GM21423 (cell line): ENCODE data around the gene RPL31.
A peak's percentile ranks its signal among the peaks of the same experiment; 100 is the strongest.

ENCODE experiments used
- ATAC-seq: cut with Tn5 transposase; IDR thresholded peaks from one replicate; pipeline ENCODE4 v1.9.1; 2021; ENCODE audit warnings: mild to moderate bottlenecking, moderate library complexity; ENCODE audit not compliant: unreplicated experiment

Gene RPL31

DNA sequence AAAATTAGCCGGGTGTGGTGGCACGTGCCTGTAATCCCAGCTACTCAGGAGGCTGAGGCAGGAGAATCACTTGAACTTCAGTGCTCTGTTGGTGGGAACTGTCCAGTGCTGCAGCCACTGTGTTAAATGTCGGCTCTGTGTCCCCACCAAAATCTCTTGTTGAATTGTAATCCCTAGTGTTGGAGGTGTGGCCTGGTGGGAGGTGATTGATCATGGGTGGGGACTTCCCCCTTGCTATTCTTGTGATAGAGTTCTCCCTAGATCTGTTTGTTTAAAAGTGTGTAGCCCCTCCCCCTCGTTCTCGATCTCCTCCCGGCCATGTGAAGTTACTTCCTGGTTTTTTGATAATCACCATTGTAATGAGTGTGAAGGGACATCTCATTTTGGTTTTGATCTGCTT is 9.8 kb upstream of the RPL31 start:
- no peak for ATAC-seq

- ATAC-seq = no peak
These were observed 8.8 kb upstream of the RPL31 start for GRCh38 chr2:100993294-100993693.

DNA sequence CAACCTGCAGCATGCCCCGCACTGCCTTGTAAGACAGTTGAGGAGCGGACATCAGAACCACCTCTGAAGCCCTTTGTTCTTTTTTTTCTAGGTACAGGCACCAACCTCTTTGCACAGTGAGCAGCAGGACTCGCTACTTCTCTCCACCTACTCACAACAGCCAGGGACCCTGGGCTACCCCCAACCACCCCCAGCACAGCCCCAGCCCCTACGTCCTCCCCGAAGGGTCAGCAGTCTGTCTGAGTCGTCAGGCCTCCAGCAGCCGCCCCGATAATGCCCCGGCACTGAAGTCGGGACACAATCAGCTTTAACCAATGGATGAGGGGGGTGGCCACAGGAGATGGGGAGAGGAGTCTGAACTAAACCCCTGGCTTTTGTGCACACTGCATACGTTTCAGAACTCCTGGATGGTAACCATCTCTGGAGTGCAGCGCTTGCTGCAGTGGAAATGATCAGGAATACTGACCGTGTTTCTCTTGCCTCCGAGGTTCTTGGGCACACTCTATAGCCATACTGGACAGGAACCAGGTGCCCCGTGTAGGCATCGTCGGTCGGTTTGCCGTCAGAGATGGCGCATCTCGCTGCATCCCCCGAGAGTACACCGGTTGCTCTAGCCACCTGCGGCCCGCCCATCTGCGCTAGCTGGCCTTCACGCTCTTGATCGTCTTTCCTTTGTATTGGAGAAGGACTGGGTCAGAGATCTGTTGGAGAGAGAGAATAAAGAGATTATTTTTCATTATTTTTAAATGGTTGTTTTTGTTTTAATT is 6.6 kb upstream of the RPL31 start:
- no peak for ATAC-seq

GRCh38 chr2:100997509-100998234 is 4.4 kb upstream of the RPL31 start:
- ATAC-seq = no peak

- ATAC-seq = no peak
These were observed 3.9 kb upstream of the RPL31 start for GRCh38 chr2:100998235-100998573.

GRCh38 chr2:100999995-101000394 is 2.1 kb upstream of the RPL31 start:
- ATAC-seq = no peak

DNA sequence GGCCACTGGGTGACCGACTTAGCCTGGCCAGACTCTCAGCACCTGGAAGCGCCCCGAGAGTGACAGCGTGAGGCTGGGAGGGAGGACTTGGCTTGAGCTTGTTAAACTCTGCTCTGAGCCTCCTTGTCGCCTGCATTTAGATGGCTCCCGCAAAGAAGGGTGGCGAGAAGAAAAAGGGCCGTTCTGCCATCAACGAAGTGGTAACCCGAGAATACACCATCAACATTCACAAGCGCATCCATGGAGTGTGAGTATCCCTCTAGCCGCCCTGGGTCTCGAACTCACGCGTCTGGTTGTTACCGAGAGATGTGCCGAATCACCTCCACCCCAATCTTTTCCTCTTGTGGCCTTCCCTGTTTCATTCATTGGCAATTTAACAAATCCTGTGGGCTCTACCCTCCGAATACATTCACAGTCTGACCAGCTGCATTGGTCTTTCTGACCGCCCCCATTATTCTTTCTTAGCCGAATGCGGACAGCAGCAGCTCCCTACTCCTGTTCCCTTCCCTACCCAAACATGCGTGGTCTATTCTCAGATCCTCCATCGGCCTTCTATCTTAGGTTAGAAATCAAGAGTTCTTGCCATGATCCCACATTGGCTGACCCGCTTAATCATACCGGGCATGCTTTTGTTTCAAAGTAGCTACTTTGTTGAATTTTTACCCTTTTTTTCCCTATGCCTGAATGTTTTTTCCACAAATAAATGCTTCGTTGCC is 631 bp downstream of the RPL31 start:
- no peak for ATAC-seq

GRCh38 chr2:101003278-101003775 is 1.2 kb downstream of the RPL31 start:
- ATAC-seq = no peak

DNA sequence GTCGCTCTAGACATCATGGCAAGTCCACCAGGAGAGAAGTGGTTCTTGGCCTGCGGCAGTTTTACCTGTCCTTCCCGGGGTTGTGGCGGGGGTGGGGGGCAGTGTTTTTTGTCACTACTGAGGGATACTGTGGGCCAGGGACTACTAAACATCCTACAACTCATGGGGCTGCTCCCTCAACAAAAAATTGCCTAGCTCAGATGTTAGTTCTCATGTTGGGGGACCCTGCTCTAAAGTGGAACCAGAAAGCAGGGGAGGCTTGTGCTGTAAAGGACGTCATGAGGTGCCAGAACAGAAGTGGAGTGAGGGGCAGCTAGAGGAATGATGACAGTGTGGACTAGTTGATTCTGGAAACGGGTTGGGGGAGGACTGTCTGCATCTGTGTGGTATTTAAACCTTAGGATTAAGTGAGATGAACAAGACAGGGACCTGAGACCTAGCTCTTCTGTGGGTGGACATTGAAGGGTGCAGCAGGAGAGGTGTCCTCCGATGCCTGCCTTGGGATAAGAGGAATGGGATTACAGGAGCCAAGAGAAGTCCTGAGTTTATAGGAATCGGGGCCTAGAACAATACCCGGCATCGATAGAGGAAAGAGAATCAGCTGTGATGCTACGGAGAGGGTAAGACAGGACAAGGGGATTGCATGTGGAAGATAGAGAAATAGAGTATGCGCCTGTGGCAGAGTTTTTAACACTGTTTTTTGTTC is 2.7 kb downstream of the RPL31 start:
- ATAC-seq = no peak

DNA sequence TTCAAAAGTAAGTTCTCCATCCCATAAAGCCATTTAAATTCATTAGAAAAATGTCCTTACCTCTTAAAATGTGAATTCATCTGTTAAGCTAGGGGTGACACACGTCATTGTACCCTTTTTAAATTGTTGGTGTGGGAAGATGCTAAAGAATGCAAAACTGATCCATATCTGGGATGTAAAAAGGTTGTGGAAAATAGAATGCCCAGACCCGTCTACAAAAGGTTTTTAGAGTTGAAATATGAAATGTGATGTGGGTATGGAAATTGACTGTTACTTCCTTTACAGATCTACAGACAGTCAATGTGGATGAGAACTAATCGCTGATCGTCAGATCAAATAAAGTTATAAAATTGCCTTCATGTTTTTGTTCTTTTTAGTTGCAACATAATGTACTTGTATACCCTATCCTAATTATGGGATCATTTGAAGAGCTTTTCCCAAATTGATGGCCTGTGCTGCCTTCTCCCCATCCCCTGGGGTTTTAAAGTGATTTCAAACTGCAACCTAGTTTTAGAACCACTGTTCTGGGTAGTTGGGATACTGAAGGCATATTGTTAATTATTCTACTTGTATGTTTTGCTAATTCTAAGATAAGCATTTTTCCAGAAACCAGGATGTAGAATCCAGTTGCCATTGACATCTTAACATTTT is 4.1 kb downstream of the RPL31 start:
- no peak for ATAC-seq

GRCh38 chr2:101007415-101008345 is 5.6 kb downstream of the RPL31 start:
- no peak for ATAC-seq

DNA sequence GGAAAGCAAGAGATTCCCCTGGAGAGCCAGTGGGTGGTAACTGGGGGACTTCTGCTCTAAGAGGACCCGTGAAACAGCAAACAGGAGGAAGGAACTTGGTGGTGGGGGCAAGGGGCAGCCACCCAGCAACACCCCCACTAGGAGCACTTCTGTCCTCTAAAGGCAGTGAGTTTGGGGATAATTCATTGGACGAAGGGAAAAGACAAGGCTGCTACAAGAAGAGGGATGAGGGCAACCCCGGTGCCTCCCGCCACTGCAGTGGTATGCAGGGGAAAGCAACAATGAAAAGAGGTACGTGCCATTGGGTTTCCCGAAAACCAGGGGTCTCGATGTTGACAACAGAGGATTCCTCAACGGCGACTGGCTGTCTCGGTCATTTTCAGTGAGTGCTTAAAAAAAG is 9.1 kb downstream of the RPL31 start:
- no peak for ATAC-seq

DNA sequence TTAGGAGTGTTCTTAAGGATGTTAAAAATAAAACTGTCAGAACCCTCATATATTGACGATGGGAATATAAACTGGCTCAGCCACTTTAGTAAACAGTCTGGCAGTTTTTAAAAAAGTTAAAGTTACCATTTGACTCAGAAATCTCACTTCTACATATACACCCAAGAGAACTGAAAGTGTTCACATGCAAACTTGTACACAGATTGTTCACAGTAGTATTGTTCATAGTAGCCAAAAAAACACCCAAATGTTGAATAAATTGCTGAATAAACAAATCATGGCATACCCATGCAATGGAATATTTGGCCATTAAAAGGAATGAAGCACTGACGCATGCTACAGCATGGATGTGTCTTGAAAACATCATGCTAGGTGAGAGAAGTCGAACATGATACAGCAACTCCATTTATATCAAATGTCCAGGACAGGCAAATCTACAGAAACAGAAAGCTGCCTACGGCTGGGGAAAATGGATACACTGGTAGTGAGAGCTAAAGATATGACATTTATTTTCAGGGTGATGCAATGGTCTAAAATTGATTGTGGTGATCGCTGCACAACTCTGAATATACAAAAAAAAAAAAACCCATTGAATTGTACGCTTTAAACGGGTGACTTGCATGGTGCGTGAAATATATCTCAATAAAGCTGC is 10.1 kb downstream of the RPL31 start:
- peak; percentile 73 for ATAC-seq

- no peak for ATAC-seq
These were observed 10.7 kb downstream of the RPL31 start for GRCh38 chr2:101012706-101013181.

DNA sequence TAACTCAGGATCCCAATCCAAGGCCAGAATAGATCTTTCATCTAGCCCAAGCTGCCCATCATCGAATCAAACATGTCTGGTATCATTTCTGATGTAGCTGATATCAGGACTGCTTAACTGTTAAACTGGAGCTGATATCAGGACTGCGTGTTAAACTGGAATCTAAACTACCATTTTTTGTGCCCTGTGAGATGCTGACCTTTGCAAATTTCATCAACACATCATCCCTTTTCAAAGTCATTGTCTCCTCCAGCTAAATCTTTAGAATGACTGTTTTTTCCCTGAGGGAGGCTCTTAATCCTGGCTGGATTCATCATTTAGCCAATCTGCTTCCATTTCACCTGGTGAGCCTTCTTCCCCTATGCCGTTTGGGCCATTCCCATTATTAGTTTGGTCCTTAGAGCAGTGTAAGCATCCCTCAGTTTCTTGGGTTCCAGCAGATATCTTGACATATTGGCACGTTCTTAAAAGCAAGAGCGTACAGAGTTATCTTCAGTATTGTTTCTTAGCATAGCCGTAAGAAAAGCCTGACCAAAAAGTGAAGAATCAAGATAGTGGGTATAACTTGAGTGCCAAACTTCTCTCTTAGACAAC is 12.3 kb downstream of the RPL31 start:
- ATAC-seq = no peak

DNA sequence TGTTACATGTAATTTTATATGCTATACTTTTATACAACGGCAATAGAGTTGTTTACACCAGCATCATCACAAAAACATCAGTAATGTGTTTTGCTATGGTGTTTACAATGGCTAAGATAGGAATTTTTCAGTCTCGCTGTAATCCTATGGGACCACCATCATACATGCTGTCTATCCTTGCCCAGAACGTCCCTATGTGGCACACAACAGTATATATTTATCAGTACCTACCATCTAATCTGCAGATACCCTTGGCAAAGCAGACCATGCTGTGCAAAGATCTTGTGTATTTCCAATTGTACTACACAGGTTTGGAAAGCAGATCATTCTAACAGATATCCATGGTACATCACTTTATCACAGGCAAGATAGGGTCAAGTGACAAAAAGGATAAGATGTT is 15.3 kb downstream of the RPL31 start:
- ATAC-seq = no peak

GRCh38 chr2:101018934-101019333 is 16.8 kb downstream of the RPL31 start:
- ATAC-seq = no peak

DNA sequence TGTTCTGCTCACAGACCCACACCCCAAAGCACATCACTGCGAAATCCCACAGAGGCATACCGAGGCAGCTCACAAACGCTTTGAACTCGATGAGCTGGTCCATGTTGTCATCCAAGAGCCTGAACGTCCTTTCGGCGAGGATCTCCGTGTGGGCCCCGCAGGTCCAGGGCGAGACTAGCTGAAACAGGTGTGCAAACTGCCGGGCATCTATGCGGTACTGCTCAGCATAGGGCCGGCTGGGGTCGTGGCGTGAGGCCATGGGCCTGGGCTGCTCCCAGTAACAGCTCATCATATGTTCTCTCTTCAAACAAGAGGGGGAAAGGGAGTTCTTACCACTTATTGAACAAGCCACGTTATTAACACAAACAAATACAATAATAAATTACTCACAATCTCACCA is 20.1 kb downstream of the RPL31 start:
- no peak for ATAC-seq
